ENCODE results near the gene PTK7. TPM values are rescaled to one million over a fixed set of nuclear protein-coding genes. Genes with fewer than 3 reads are reported as not detected.
A peak's percentile ranks its signal among the peaks of the same experiment; 100 is the strongest.

The PTK7 gene
- total RNA-seq, 1 experiment from 2014 or later: 165 TPM

DNA sequence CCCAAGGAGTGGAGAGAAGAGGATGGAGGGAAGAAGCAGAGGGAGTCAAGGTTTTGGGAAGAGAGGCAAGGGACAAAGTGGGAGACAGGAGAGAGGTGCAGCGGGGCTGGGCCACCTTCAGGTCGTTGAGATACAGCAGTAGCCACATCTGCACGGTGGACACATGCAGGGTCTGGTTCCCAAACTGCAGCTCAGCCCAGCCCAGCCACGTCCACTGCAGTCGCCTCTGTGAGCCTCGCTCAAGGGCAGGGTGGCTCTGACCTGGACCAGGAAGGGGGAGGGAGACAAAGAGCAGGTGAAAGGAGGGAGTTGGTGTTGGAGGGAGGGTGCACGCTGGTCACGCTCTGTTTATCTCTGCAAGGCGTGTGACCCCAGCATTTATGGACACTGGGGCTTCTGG is 37.4 kb upstream of the PTK7 start:
- ATAC-seq: no peak
- no peak for DNase-seq (ENCODE audit: low spot score)
- Mint-ChIP-seq H3K27ac (peak overlapping the region; percentile 8; the same call in 1 of the 2 replicates), H3K27me3 (ENCODE audit: low read depth) (no peaks in the 10 kb centered on the region), H3K36me3 (peaks cover 48% of the 10 kb centered on the region), H3K4me1 (no peaks in the 10 kb centered on the region), H3K9me3 (no peaks in the 10 kb centered on the region), H3K4me3 (no peak overlapping the region)
- TF ChIP-seq OVOL2 (CRISPR knock-in tag; IDR thresholded peaks at IDR 0.05; ENCODE audit: borderline replicate concordance): no peak
- TF ChIP-seq NR3C1 (CRISPR knock-in tag; conservative IDR thresholded peaks at IDR 0.05; ENCODE audit: low read depth): no peak
- TF ChIP-seq, protein P1, sequence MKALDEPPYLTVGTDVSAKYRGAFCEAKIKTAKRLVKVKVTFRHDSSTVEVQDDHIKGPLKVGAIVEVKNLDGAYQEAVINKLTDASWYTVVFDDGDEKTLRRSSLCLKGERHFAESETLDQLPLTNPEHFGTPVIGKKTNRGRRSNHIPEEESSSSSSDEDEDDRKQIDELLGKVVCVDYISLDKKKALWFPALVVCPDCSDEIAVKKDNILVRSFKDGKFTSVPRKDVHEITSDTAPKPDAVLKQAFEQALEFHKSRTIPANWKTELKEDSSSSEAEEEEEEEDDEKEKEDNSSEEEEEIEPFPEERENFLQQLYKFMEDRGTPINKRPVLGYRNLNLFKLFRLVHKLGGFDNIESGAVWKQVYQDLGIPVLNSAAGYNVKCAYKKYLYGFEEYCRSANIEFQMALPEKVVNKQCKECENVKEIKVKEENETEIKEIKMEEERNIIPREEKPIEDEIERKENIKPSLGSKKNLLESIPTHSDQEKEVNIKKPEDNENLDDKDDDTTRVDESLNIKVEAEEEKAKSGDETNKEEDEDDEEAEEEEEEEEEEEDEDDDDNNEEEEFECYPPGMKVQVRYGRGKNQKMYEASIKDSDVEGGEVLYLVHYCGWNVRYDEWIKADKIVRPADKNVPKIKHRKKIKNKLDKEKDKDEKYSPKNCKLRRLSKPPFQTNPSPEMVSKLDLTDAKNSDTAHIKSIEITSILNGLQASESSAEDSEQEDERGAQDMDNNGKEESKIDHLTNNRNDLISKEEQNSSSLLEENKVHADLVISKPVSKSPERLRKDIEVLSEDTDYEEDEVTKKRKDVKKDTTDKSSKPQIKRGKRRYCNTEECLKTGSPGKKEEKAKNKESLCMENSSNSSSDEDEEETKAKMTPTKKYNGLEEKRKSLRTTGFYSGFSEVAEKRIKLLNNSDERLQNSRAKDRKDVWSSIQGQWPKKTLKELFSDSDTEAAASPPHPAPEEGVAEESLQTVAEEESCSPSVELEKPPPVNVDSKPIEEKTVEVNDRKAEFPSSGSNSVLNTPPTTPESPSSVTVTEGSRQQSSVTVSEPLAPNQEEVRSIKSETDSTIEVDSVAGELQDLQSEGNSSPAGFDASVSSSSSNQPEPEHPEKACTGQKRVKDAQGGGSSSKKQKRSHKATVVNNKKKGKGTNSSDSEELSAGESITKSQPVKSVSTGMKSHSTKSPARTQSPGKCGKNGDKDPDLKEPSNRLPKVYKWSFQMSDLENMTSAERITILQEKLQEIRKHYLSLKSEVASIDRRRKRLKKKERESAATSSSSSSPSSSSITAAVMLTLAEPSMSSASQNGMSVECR (CRISPR knock-in tag; IDR thresholded peaks at IDR 0.05; ENCODE audit: borderline replicate concordance): no peak
- TF ChIP-seq, protein P2, sequence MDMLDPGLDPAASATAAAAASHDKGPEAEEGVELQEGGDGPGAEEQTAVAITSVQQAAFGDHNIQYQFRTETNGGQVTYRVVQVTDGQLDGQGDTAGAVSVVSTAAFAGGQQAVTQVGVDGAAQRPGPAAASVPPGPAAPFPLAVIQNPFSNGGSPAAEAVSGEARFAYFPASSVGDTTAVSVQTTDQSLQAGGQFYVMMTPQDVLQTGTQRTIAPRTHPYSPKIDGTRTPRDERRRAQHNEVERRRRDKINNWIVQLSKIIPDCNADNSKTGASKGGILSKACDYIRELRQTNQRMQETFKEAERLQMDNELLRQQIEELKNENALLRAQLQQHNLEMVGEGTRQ (CRISPR knock-in tag; IDR thresholded peaks at IDR 0.05): no peak
- TF ChIP-seq, protein P3, sequence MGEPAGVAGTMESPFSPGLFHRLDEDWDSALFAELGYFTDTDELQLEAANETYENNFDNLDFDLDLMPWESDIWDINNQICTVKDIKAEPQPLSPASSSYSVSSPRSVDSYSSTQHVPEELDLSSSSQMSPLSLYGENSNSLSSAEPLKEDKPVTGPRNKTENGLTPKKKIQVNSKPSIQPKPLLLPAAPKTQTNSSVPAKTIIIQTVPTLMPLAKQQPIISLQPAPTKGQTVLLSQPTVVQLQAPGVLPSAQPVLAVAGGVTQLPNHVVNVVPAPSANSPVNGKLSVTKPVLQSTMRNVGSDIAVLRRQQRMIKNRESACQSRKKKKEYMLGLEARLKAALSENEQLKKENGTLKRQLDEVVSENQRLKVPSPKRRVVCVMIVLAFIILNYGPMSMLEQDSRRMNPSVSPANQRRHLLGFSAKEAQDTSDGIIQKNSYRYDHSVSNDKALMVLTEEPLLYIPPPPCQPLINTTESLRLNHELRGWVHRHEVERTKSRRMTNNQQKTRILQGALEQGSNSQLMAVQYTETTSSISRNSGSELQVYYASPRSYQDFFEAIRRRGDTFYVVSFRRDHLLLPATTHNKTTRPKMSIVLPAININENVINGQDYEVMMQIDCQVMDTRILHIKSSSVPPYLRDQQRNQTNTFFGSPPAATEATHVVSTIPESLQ (CRISPR knock-in tag; IDR thresholded peaks at IDR 0.05): no peak
- TF ChIP-seq RORB (CRISPR knock-in tag; IDR thresholded peaks at IDR 0.05): no peak
- TF ChIP-seq, protein P4, sequence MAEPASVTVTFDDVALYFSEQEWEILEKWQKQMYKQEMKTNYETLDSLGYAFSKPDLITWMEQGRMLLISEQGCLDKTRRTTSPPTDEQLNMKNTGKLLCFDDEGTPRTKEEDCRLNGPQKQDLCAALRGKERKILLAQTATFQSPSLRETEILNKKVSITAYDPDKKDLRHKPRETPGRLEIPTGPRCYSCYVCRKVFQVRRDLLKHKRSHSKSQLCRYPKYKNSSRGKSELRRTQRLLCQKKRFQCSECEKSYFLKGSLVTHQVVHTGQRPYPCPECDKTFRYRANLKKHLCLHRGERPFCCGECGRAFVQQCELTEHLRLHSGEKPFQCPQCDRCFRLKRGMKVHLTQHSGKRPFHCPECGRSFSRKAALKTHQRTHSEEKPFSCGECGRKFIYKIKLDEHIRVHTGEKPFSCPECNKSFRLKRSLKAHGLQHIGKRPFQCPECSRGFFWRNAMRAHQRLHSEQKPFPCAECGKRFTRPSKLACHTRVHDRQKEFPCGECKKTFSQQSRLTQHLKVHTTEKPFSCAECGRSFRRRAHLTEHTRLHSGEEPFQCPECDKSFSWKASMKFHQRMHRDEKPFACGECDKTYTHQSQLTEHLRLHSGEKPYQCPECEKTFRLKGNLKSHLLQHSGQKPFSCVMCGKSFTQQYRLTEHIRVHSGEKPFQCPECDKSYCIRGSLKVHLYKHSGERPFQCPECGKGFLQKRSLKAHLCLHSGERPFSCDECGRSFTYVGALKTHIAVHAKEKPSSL (CRISPR knock-in tag; conservative IDR thresholded peaks at IDR 0.05): no peak
- TF ChIP-seq, protein P5, sequence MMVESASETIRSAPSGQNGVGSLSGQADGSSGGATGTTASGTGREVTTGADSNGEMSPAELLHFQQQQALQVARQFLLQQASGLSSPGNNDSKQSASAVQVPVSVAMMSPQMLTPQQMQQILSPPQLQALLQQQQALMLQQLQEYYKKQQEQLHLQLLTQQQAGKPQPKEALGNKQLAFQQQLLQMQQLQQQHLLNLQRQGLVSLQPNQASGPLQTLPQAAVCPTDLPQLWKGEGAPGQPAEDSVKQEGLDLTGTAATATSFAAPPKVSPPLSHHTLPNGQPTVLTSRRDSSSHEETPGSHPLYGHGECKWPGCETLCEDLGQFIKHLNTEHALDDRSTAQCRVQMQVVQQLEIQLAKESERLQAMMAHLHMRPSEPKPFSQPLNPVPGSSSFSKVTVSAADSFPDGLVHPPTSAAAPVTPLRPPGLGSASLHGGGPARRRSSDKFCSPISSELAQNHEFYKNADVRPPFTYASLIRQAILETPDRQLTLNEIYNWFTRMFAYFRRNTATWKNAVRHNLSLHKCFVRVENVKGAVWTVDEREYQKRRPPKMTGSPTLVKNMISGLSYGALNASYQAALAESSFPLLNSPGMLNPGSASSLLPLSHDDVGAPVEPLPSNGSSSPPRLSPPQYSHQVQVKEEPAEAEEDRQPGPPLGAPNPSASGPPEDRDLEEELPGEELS (CRISPR knock-in tag; IDR thresholded peaks at IDR 0.05): no peak
- TF ChIP-seq NFE2L1 (CRISPR knock-in tag; IDR thresholded peaks at IDR 0.05): no peak
- no peak for TF ChIP-seq CBFB (CRISPR knock-in tag; IDR thresholded peaks at IDR 0.05; ENCODE audit: low read depth)
- TF ChIP-seq ESRRA (CRISPR knock-in tag; IDR thresholded peaks at IDR 0.05; ENCODE audit: borderline replicate concordance): no peak
- TF ChIP-seq, protein P6, sequence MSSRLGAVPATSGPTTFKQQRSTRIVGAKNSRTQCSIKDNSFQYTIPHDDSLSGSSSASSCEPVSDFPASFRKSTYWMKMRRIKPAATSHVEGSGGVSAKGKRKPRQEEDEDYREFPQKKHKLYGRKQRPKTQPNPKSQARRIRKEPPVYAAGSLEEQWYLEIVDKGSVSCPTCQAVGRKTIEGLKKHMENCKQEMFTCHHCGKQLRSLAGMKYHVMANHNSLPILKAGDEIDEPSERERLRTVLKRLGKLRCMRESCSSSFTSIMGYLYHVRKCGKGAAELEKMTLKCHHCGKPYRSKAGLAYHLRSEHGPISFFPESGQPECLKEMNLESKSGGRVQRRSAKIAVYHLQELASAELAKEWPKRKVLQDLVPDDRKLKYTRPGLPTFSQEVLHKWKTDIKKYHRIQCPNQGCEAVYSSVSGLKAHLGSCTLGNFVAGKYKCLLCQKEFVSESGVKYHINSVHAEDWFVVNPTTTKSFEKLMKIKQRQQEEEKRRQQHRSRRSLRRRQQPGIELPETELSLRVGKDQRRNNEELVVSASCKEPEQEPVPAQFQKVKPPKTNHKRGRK (CRISPR knock-in tag; IDR thresholded peaks at IDR 0.05; ENCODE audit: borderline replicate concordance): no peak
- TF ChIP-seq, protein P7, sequence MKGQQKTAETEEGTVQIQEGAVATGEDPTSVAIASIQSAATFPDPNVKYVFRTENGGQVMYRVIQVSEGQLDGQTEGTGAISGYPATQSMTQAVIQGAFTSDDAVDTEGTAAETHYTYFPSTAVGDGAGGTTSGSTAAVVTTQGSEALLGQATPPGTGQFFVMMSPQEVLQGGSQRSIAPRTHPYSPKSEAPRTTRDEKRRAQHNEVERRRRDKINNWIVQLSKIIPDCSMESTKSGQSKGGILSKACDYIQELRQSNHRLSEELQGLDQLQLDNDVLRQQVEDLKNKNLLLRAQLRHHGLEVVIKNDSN (CRISPR knock-in tag; IDR thresholded peaks at IDR 0.05): no peak
- TF ChIP-seq, protein P8, sequence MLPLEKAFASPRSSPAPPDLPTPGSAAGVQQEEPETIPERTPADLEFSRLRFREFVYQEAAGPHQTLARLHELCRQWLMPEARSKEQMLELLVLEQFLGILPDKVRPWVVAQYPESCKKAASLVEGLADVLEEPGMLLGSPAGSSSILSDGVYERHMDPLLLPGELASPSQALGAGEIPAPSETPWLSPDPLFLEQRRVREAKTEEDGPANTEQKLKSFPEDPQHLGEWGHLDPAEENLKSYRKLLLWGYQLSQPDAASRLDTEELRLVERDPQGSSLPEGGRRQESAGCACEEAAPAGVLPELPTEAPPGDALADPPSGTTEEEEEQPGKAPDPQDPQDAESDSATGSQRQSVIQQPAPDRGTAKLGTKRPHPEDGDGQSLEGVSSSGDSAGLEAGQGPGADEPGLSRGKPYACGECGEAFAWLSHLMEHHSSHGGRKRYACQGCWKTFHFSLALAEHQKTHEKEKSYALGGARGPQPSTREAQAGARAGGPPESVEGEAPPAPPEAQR (CRISPR knock-in tag; IDR thresholded peaks at IDR 0.05): no peak
- TF ChIP-seq, protein P9, sequence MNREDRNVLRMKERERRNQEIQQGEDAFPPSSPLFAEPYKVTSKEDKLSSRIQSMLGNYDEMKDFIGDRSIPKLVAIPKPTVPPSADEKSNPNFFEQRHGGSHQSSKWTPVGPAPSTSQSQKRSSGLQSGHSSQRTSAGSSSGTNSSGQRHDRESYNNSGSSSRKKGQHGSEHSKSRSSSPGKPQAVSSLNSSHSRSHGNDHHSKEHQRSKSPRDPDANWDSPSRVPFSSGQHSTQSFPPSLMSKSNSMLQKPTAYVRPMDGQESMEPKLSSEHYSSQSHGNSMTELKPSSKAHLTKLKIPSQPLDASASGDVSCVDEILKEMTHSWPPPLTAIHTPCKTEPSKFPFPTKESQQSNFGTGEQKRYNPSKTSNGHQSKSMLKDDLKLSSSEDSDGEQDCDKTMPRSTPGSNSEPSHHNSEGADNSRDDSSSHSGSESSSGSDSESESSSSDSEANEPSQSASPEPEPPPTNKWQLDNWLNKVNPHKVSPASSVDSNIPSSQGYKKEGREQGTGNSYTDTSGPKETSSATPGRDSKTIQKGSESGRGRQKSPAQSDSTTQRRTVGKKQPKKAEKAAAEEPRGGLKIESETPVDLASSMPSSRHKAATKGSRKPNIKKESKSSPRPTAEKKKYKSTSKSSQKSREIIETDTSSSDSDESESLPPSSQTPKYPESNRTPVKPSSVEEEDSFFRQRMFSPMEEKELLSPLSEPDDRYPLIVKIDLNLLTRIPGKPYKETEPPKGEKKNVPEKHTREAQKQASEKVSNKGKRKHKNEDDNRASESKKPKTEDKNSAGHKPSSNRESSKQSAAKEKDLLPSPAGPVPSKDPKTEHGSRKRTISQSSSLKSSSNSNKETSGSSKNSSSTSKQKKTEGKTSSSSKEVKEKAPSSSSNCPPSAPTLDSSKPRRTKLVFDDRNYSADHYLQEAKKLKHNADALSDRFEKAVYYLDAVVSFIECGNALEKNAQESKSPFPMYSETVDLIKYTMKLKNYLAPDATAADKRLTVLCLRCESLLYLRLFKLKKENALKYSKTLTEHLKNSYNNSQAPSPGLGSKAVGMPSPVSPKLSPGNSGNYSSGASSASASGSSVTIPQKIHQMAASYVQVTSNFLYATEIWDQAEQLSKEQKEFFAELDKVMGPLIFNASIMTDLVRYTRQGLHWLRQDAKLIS (CRISPR knock-in tag; IDR thresholded peaks at IDR 0.05; ENCODE audit: borderline replicate concordance): no peak
- TF ChIP-seq NFYB (CRISPR knock-in tag; conservative IDR thresholded peaks at IDR 0.05; ENCODE audit: low read depth): no peak
- TF ChIP-seq ZNF416 (CRISPR knock-in tag; IDR thresholded peaks at IDR 0.05): no peak
- ChIA-PET POLR2A (no interaction called here), CTCF (no interaction called here)

Data from WTC11 (cell line).